ENCODE data around the gene SP8. TPM values are rescaled to one million over a fixed set of nuclear protein-coding genes. Genes with fewer than 3 reads are reported as not detected.

Gene SP8
- polyA plus RNA-seq, 2 of the 4 experiments (the other 2 are of a cell fraction): not detected

- ATAC-seq (peak; percentile 77 to 79), FAIRE-seq (no peak), DNase-seq (ENCODE audit: low read depth in 1 of 2, low spot score in 1 of 2) (peak; percentile 40 to 57)
- Histone ChIP-seq H3K9me3 (no peaks in the 10 kb centered on the region), H3K27ac (no peak overlapping the region), H3K4me1 (peaks cover 19% of the 10 kb centered on the region; the same call in 2 of the 3 replicates), H3K4me3 (peak overlapping the region; percentile 43), H3K4me2 (peak overlapping the region; percentile 87)
- ChIA-PET CTCF (interaction anchor here (1.1 to 1.9 kb wide), 4 partner anchors 8 to 470 kb away, joined by 3 to 9 read pairs (median 6); no protein-coding TSS in a partner anchor), POLR2A (no interaction called here)
- TF ChIP-seq, protein P1, sequence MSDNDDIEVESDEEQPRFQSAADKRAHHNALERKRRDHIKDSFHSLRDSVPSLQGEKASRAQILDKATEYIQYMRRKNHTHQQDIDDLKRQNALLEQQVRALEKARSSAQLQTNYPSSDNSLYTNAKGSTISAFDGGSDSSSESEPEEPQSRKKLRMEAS (IDR thresholded peaks at IDR 0.05): peak; percentile 40; the same call in 1 of the 2 replicates
- TF ChIP-seq, protein P2, sequence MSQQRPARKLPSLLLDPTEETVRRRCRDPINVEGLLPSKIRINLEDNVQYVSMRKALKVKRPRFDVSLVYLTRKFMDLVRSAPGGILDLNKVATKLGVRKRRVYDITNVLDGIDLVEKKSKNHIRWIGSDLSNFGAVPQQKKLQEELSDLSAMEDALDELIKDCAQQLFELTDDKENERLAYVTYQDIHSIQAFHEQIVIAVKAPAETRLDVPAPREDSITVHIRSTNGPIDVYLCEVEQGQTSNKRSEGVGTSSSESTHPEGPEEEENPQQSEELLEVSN (IDR thresholded peaks at IDR 0.05; ENCODE audit: borderline replicate concordance, low read depth): peak; percentile 46; the same call in 1 of the 2 replicates
- no peak for TF ChIP-seq POLR2A (IDR thresholded peaks at IDR 0.05; ENCODE audit: low read length)
- peak; percentile 27; the same call in 1 of the 3 replicates for TF ChIP-seq CTCF (IDR thresholded peaks at IDR 0.05)
- TF ChIP-seq, protein P3, sequence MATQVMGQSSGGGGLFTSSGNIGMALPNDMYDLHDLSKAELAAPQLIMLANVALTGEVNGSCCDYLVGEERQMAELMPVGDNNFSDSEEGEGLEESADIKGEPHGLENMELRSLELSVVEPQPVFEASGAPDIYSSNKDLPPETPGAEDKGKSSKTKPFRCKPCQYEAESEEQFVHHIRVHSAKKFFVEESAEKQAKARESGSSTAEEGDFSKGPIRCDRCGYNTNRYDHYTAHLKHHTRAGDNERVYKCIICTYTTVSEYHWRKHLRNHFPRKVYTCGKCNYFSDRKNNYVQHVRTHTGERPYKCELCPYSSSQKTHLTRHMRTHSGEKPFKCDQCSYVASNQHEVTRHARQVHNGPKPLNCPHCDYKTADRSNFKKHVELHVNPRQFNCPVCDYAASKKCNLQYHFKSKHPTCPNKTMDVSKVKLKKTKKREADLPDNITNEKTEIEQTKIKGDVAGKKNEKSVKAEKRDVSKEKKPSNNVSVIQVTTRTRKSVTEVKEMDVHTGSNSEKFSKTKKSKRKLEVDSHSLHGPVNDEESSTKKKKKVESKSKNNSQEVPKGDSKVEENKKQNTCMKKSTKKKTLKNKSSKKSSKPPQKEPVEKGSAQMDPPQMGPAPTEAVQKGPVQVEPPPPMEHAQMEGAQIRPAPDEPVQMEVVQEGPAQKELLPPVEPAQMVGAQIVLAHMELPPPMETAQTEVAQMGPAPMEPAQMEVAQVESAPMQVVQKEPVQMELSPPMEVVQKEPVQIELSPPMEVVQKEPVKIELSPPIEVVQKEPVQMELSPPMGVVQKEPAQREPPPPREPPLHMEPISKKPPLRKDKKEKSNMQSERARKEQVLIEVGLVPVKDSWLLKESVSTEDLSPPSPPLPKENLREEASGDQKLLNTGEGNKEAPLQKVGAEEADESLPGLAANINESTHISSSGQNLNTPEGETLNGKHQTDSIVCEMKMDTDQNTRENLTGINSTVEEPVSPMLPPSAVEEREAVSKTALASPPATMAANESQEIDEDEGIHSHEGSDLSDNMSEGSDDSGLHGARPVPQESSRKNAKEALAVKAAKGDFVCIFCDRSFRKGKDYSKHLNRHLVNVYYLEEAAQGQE (IDR thresholded peaks at IDR 0.05): no peak
- no peak for TF ChIP-seq FOSL2 (IDR thresholded peaks at IDR 0.05)
- 0 out of 2 replicates have a peak, but pooled peaks have one; percentile 25 for TF ChIP-seq FOSL2 (CRISPR knock-in tag; IDR thresholded peaks at IDR 0.05)
- 0 out of 5 replicates have a peak, but pooled peaks of 1 of the 2 experiments have one; percentile 16 for TF ChIP-seq RAD21 (conservative IDR thresholded peaks at IDR 0.05 in 1 of 2, IDR thresholded peaks at IDR 0.05 in 1 of 2)
- 74% methylated on average over 52 of the region's 93 CpGs for WGBS (ENCODE audit: missing lambda C conversion rate)
Observed at GRCh38 chr7:20784388-20785156, 2.1 kb downstream of the SP8 start.

DNA sequence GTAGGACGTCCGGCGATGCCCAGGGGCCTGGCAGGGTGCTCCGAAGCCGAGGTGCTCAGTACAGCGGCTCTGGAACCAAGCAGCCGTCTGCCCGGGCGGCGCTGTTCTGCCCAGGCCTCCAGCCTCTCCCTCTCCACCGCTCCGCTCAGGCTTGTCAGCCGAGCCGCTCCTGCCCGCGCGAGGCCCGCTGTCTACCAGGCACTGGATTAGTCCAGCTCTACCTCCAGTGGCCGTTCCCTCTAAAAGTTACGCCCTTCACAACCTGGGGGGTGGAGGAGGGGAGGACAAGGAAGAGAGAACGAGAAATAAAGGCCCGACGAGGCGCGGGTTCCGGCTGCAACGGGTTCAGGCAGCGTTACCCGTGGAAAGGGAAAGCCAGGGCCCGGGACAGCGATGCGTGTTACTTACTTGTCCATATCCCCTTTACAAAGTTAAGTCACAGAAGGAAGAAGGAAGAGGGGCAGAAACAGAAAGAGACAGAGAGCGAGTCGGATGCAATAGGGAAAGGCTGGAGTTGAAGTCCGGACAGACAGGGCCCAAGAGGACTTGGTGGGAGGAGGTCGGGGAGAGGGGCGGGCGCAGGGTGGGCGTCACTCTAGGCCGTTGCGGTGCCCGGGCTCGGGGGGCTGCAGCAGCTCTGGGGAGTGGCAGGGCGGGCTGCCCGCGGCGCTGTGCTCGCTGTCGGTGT, 2.8 kb downstream of the SP8 start:
- Histone ChIP-seq H3K4me2 (no peak overlapping the region), H3K27ac (no peak overlapping the region), H3K4me1 (peaks cover 19% of the 10 kb centered on the region; the same call in 2 of the 3 replicates), H3K4me3 (no peak overlapping the region), H3K9me3 (no peaks in the 10 kb centered on the region)
- FAIRE-seq: no peak
- peak; percentile 25 to 61; a peak in 3 of 6 replicates for ATAC-seq
- no peak for TF ChIP-seq ZFP36 (IDR thresholded peaks at IDR 0.05; ENCODE audit: borderline replicate concordance, partially characterized antibody)
- TF ChIP-seq, protein P4, sequence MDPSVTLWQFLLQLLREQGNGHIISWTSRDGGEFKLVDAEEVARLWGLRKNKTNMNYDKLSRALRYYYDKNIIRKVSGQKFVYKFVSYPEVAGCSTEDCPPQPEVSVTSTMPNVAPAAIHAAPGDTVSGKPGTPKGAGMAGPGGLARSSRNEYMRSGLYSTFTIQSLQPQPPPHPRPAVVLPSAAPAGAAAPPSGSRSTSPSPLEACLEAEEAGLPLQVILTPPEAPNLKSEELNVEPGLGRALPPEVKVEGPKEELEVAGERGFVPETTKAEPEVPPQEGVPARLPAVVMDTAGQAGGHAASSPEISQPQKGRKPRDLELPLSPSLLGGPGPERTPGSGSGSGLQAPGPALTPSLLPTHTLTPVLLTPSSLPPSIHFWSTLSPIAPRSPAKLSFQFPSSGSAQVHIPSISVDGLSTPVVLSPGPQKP (IDR thresholded peaks at IDR 0.05; ENCODE audit: low read depth, low read length): no peak
- TF ChIP-seq HOXA7 (CRISPR knock-in tag; IDR thresholded peaks at IDR 0.05): no peak
- no peak for TF ChIP-seq BHLHE40 (IDR thresholded peaks at IDR 0.05; ENCODE audit: low read depth, low read length)
- TF ChIP-seq SREBF2 (IDR thresholded peaks at IDR 0.05): no peak
- TF ChIP-seq, protein P3 (IDR thresholded peaks at IDR 0.05): no peak
- no peak for TF ChIP-seq POLR2A (IDR thresholded peaks at IDR 0.05; ENCODE audit: low read length)
- no peak for TF ChIP-seq TP53 (CRISPR knock-in tag; IDR thresholded peaks at IDR 0.05)
- TF ChIP-seq EHF (CRISPR knock-in tag; IDR thresholded peaks at IDR 0.05): no peak
- CTCF ChIA-PET: interaction anchor here (1.1 to 4.3 kb wide), 4 partner anchors 10 to 471 kb away, joined by 3 to 36 read pairs (median 8); no protein-coding TSS in a partner anchor
- DNase-seq (ENCODE audit: low read depth in 1 of 2, low spot score in 1 of 2): no peak
- POLR2A ChIA-PET: no interaction called here
- 75% methylated on average over 29 of the region's 49 CpGs for WGBS (ENCODE audit: missing lambda C conversion rate)
